ENCODE results near the gene PAX7. TPM values are rescaled to one million over a fixed set of nuclear protein-coding genes. Genes with fewer than 3 reads are reported as not detected.

PAX7 gene
- not detected in 2 replicates for polyA plus RNA-seq
- polyA minus RNA-seq = not detected in 2 replicates

DNA sequence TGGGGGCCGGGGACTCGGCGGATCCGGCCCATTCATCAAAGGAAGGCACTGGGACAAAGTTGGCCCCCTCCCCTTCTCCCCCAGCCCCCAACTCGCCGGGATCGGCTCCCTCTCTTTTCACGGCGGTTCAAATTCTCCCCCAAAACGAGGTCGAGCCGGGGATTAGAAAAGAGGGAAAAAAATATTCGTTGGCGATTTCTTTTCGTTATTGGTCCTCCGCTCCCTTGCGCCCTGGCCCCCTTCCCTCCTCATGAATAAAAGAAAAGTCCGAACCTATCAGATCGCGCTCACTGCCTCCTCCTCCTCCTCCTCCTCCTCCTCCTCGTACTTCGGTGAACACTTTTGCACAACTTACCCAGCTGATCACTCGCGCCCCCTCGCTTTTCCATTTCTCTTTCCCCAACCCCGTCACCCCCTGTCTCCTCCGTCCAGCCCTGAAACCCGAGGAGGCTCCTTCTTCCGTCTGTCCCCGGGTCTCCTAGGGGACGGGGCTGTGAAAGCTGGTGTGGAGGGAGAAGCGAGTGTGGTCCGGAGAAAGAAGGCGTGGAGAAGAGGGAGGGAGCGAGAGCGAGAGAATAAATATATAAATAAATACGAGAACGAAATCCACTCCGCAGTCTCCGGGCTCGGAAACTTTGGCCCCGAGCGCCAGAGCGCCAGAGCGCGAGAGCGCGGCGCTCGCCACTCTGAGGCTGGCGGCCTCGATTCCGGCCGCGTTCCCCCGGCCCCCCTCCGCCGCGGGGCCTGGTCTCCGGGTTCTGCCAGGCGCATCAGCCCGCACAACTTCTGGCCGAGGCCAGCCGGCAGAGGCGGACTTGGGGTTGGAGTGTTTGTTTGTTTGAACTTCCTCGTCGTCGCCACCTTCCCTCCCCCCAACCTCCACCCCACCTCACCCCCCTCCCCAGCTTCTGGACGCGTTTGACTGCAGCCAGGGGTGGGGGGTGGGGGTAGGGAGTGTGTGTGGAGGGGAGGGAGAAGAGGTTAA is at the start of gene PAX7:
PAX7 (plus strand) TSS at position 336 of the 985 bp plus-strand sequence. CDS start 758 bp downstream, outside the sequence.
- Histone ChIP-seq H3K27me3 (ENCODE audit: insufficient read depth, low read depth, low read length) (peaks cover 97% of the 10 kb centered on the region), H3K36me3 (ENCODE audit: insufficient read depth, low read length) (no peaks in the 10 kb centered on the region), H4K20me1 (ENCODE audit: insufficient read depth) (no peaks in the 10 kb centered on the region), H3K79me2 (replicated peaks; ENCODE audit: insufficient read depth, low read length) (no peaks in the 10 kb centered on the region), H3K9me3 (ENCODE audit: low read length) (no peaks in the 10 kb centered on the region), H3K4me2 (ENCODE audit: low read length) (no peak within 1 kb of the TSS), H3K27ac (ENCODE audit: low read length) (no peak within 1 kb of the TSS), H2AFZ (ENCODE audit: low read depth, low read length) (no peak within 1 kb of the TSS), H3K9me2 (ENCODE audit: insufficient read depth, low read length) (no peaks in the 10 kb centered on the region), H3K9ac (ENCODE audit: low read length) (no peak within 1 kb of the TSS), H3F3A (ENCODE audit: insufficient read depth, low read length, poor library complexity, severe bottlenecking) (no peaks in the 10 kb centered on the region), H3K4me3 (ENCODE audit: low read length) (no peak within 1 kb of the TSS)
- peak; percentile 48 for TF ChIP-seq POLR2AphosphoS5 (IDR thresholded peaks at IDR 0.05)
- no peak for TF ChIP-seq TAF1 (IDR thresholded peaks at IDR 0.05; ENCODE audit: low read depth)
- TF ChIP-seq, protein P1, sequence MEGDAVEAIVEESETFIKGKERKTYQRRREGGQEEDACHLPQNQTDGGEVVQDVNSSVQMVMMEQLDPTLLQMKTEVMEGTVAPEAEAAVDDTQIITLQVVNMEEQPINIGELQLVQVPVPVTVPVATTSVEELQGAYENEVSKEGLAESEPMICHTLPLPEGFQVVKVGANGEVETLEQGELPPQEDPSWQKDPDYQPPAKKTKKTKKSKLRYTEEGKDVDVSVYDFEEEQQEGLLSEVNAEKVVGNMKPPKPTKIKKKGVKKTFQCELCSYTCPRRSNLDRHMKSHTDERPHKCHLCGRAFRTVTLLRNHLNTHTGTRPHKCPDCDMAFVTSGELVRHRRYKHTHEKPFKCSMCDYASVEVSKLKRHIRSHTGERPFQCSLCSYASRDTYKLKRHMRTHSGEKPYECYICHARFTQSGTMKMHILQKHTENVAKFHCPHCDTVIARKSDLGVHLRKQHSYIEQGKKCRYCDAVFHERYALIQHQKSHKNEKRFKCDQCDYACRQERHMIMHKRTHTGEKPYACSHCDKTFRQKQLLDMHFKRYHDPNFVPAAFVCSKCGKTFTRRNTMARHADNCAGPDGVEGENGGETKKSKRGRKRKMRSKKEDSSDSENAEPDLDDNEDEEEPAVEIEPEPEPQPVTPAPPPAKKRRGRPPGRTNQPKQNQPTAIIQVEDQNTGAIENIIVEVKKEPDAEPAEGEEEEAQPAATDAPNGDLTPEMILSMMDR (IDR thresholded peaks at IDR 0.05; ENCODE audit: poor library complexity, severe bottlenecking) = no peak
- TF ChIP-seq SMC3 (conservative IDR thresholded peaks at IDR 0.05; ENCODE audit: poor library complexity) = no peak

DNA sequence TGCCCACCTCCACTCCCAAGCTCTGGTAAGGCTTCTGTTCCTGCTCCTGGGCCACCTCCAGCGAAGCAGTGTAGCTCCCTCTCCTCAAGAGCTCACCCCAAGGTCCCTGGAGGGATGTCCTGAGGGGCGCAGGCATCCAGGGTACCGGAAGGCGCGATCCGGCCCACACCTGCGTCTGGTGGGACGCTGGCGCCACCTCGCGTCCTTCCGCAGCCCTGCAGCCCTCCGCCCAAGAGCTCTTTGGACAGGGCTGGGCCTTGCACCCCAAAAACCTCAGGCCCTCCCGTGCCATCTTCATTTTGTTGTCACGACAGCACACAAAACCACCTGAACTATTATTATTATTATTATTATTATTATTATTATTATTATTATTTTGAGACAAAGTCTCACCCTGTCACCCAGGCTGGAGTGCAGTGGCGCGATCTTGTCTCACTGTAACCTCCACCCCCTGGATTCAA is 49.2 kb upstream of the PAX7 start:
- TF ChIP-seq RAD21 (conservative IDR thresholded peaks at IDR 0.05) (peak; percentile 93), EZH2 (IDR thresholded peaks at IDR 0.05; ENCODE audit: borderline replicate concordance, insufficient read depth, low read length, poor library complexity, severe bottlenecking) (no peak), TAF1 (IDR thresholded peaks at IDR 0.05; ENCODE audit: low read depth) (no peak), SMC3 (conservative IDR thresholded peaks at IDR 0.05; ENCODE audit: poor library complexity) (peak; percentile 90), POLR2AphosphoS5 (IDR thresholded peaks at IDR 0.05) (peak; percentile 12), EP300 (conservative IDR thresholded peaks at IDR 0.05; ENCODE audit: poor library complexity, severe bottlenecking) (no peak), MXI1 (conservative IDR thresholded peaks at IDR 0.05; ENCODE audit: poor library complexity, severe bottlenecking) (no peak)
- TF ChIP-seq, protein P1 (IDR thresholded peaks at IDR 0.05; ENCODE audit: poor library complexity, severe bottlenecking) = peak; percentile 87
- TF ChIP-seq, protein P2, sequence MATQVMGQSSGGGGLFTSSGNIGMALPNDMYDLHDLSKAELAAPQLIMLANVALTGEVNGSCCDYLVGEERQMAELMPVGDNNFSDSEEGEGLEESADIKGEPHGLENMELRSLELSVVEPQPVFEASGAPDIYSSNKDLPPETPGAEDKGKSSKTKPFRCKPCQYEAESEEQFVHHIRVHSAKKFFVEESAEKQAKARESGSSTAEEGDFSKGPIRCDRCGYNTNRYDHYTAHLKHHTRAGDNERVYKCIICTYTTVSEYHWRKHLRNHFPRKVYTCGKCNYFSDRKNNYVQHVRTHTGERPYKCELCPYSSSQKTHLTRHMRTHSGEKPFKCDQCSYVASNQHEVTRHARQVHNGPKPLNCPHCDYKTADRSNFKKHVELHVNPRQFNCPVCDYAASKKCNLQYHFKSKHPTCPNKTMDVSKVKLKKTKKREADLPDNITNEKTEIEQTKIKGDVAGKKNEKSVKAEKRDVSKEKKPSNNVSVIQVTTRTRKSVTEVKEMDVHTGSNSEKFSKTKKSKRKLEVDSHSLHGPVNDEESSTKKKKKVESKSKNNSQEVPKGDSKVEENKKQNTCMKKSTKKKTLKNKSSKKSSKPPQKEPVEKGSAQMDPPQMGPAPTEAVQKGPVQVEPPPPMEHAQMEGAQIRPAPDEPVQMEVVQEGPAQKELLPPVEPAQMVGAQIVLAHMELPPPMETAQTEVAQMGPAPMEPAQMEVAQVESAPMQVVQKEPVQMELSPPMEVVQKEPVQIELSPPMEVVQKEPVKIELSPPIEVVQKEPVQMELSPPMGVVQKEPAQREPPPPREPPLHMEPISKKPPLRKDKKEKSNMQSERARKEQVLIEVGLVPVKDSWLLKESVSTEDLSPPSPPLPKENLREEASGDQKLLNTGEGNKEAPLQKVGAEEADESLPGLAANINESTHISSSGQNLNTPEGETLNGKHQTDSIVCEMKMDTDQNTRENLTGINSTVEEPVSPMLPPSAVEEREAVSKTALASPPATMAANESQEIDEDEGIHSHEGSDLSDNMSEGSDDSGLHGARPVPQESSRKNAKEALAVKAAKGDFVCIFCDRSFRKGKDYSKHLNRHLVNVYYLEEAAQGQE (IDR thresholded peaks at IDR 0.05; ENCODE audit: borderline replicate concordance) = no peak
- Histone ChIP-seq H3K36me3 (ENCODE audit: insufficient read depth, low read length) (no peaks in the 10 kb centered on the region), H3K9me2 (ENCODE audit: insufficient read depth, low read length) (no peaks in the 10 kb centered on the region), H3K4me2 (ENCODE audit: low read length) (no peak overlapping the region), H2AFZ (ENCODE audit: low read depth, low read length) (no peak overlapping the region), H3F3A (ENCODE audit: insufficient read depth, low read length, poor library complexity, severe bottlenecking) (no peaks in the 10 kb centered on the region), H4K20me1 (ENCODE audit: insufficient read depth) (no peaks in the 10 kb centered on the region), H3K9me3 (ENCODE audit: low read length) (no peaks in the 10 kb centered on the region), H3K27ac (ENCODE audit: low read length) (no peak overlapping the region), H3K27me3 (ENCODE audit: insufficient read depth, low read depth, low read length) (no peaks in the 10 kb centered on the region), H3K9ac (ENCODE audit: low read length) (no peak overlapping the region), H3K4me3 (ENCODE audit: low read length) (no peak overlapping the region), H3K79me2 (replicated peaks; ENCODE audit: insufficient read depth, low read length) (no peaks in the 10 kb centered on the region)
